ENCODE results near the gene CEP78.

The CEP78 gene

DNA sequence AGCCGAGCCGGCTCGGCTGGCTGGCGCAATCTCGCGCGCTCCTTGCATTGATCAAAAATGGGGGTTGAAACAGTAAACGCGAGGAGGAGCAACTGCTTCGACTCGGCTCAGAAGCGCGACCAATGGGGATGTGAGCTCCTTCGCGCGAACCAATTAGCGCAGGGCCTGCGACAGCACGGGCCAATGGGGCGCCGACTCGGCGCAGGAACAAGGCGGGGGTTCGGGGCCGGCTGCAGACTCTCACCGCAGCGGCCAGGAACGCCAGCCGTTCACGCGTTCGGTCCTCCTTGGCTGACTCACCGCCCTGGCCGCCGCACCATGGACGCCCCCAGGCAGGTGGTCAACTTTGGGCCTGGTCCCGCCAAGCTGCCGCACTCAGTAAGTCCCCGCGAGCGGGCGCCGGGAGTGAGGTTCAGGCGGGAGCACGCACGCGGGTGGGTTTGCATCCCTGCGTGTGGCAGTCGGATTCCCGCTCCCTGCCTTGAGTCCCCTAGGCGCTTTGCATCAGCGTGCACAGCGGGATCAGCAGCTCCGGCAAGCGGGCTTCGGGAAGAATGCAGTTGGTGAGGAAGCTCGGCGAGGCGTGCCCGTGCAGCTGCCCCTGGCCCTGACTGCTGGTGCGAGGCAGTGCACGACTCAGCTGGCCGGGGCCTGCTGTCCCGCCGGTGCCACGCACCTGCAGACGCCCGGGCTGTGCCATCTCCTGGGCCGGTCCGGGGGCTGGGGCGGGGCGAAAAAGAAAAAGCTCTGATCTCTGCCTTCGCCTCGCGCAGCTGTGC is 61.2 kb downstream of the CEP78 start, which contains the start of gene PSAT1:
PSAT1 (plus strand) TSS at position 233 of the 779 bp plus-strand sequence; CDS start at position 319, 86 bp downstream.
- Histone ChIP-seq H3K36me3 (ENCODE audit: control insufficient read depth in 2 of 2, insufficient read depth in 1 of 2, low read length in 2 of 2) (peaks cover 5 to 18% of the 10 kb centered on the region in 2 experiments), H3K27ac (ENCODE audit: extremely low read depth, low read depth, low read length) (peak within 1 kb of the TSS; percentile 82), H3K9me3 (ENCODE audit: control insufficient read depth, insufficient read depth, low read depth, low read length) (no peaks in the 10 kb centered on the region), H3K4me3 (ENCODE audit: low read depth, low read length) (peak within 1 kb of the TSS; percentile 64), H3K4me1 (ENCODE audit: control insufficient read depth, insufficient read depth, low read length) (0 out of 2 replicates have a peak, but pooled peaks cover 6% of the 10 kb centered on the region)
- CTCF ChIA-PET, result interaction anchor here (0.6 to 2.2 kb wide), 12 partner anchors 8 to 703 kb away, joined by 3 to 6 read pairs (median 3); no protein-coding TSS in a partner anchor
- POLR2A ChIA-PET, result interaction anchor here (0.5 to 3.3 kb wide), 30 partner anchors 8 to 1311 kb away, joined by 3 to 70 read pairs (median 4); partner anchors contain the start of gene CEP78
- TF ChIP-seq ZNF626 (tag by site-specific recombination; IDR thresholded peaks at IDR 0.05), result no peak
- TF ChIP-seq YY1 (tag by site-specific recombination; IDR thresholded peaks at IDR 0.05), result 0 out of 2 replicates have a peak, but pooled peaks have one; percentile 50
- TF ChIP-seq SP3 (tag by site-specific recombination; IDR thresholded peaks at IDR 0.05), result peak; percentile 63; the same call in 1 of the 2 replicates
- no peak for TF ChIP-seq ZNF585B (tag by site-specific recombination; IDR thresholded peaks at IDR 0.05)
- no peak for TF ChIP-seq ZNF132 (tag by site-specific recombination; IDR thresholded peaks at IDR 0.05; ENCODE audit: borderline replicate concordance)
- TF ChIP-seq, protein P1, sequence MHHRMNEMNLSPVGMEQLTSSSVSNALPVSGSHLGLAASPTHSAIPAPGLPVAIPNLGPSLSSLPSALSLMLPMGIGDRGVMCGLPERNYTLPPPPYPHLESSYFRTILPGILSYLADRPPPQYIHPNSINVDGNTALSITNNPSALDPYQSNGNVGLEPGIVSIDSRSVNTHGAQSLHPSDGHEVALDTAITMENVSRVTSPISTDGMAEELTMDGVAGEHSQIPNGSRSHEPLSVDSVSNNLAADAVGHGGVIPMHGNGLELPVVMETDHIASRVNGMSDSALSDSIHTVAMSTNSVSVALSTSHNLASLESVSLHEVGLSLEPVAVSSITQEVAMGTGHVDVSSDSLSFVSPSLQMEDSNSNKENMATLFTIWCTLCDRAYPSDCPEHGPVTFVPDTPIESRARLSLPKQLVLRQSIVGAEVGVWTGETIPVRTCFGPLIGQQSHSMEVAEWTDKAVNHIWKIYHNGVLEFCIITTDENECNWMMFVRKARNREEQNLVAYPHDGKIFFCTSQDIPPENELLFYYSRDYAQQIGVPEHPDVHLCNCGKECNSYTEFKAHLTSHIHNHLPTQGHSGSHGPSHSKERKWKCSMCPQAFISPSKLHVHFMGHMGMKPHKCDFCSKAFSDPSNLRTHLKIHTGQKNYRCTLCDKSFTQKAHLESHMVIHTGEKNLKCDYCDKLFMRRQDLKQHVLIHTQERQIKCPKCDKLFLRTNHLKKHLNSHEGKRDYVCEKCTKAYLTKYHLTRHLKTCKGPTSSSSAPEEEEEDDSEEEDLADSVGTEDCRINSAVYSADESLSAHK (tag by site-specific recombination; IDR thresholded peaks at IDR 0.05), result no peak
- TF ChIP-seq, protein P2, sequence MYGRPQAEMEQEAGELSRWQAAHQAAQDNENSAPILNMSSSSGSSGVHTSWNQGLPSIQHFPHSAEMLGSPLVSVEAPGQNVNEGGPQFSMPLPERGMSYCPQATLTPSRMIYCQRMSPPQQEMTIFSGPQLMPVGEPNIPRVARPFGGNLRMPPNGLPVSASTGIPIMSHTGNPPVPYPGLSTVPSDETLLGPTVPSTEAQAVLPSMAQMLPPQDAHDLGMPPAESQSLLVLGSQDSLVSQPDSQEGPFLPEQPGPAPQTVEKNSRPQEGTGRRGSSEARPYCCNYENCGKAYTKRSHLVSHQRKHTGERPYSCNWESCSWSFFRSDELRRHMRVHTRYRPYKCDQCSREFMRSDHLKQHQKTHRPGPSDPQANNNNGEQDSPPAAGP (tag by site-specific recombination; IDR thresholded peaks at IDR 0.05), result 0 out of 2 replicates have a peak, but pooled peaks have one; percentile 13
- no peak for TF ChIP-seq ZNF768 (tag by site-specific recombination; IDR thresholded peaks at IDR 0.05)
- peak; percentile 75; the same call in 1 of the 2 replicates for TF ChIP-seq HOXD13 (CRISPR knock-in tag; IDR thresholded peaks at IDR 0.05; ENCODE audit: borderline replicate concordance)
- no peak for TF ChIP-seq ZNF791 (tag by site-specific recombination; IDR thresholded peaks at IDR 0.05)
- TF ChIP-seq, protein P3, sequence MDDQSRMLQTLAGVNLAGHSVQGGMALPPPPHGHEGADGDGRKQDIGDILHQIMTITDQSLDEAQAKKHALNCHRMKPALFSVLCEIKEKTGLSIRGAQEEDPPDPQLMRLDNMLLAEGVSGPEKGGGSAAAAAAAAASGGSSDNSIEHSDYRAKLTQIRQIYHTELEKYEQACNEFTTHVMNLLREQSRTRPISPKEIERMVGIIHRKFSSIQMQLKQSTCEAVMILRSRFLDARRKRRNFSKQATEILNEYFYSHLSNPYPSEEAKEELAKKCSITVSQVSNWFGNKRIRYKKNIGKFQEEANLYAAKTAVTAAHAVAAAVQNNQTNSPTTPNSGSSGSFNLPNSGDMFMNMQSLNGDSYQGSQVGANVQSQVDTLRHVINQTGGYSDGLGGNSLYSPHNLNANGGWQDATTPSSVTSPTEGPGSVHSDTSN (CRISPR knock-in tag; IDR thresholded peaks at IDR 0.05), result peak; percentile 90
- TF ChIP-seq ZNF654 (tag by site-specific recombination; IDR thresholded peaks at IDR 0.05; ENCODE audit: low read depth), result no peak
- no peak for TF ChIP-seq ZNF600 (tag by site-specific recombination; IDR thresholded peaks at IDR 0.05)
- TF ChIP-seq ZNF114 (tag by site-specific recombination; IDR thresholded peaks at IDR 0.05), result no peak
- TF ChIP-seq ZNF391 (tag by site-specific recombination; IDR thresholded peaks at IDR 0.05; ENCODE audit: borderline replicate concordance, low read depth), result 0 out of 2 replicates have a peak, but pooled peaks have one; percentile 32
- no peak for TF ChIP-seq ZSCAN23 (tag by site-specific recombination; IDR thresholded peaks at IDR 0.05)
- TF ChIP-seq, protein P4, sequence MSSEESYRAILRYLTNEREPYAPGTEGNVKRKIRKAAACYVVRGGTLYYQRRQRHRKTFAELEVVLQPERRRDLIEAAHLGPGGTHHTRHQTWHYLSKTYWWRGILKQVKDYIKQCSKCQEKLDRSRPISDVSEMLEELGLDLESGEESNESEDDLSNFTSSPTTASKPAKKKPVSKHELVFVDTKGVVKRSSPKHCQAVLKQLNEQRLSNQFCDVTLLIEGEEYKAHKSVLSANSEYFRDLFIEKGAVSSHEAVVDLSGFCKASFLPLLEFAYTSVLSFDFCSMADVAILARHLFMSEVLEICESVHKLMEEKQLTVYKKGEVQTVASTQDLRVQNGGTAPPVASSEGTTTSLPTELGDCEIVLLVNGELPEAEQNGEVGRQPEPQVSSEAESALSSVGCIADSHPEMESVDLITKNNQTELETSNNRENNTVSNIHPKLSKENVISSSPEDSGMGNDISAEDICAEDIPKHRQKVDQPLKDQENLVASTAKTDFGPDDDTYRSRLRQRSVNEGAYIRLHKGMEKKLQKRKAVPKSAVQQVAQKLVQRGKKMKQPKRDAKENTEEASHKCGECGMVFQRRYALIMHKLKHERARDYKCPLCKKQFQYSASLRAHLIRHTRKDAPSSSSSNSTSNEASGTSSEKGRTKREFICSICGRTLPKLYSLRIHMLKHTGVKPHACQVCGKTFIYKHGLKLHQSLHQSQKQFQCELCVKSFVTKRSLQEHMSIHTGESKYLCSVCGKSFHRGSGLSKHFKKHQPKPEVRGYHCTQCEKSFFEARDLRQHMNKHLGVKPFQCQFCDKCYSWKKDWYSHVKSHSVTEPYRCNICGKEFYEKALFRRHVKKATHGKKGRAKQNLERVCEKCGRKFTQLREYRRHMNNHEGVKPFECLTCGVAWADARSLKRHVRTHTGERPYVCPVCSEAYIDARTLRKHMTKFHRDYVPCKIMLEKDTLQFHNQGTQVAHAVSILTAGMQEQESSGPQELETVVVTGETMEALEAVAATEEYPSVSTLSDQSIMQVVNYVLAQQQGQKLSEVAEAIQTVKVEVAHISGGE (tag by site-specific recombination; conservative IDR thresholded peaks at IDR 0.05; ENCODE audit: low read depth), result no peak
- TF ChIP-seq, protein P5, sequence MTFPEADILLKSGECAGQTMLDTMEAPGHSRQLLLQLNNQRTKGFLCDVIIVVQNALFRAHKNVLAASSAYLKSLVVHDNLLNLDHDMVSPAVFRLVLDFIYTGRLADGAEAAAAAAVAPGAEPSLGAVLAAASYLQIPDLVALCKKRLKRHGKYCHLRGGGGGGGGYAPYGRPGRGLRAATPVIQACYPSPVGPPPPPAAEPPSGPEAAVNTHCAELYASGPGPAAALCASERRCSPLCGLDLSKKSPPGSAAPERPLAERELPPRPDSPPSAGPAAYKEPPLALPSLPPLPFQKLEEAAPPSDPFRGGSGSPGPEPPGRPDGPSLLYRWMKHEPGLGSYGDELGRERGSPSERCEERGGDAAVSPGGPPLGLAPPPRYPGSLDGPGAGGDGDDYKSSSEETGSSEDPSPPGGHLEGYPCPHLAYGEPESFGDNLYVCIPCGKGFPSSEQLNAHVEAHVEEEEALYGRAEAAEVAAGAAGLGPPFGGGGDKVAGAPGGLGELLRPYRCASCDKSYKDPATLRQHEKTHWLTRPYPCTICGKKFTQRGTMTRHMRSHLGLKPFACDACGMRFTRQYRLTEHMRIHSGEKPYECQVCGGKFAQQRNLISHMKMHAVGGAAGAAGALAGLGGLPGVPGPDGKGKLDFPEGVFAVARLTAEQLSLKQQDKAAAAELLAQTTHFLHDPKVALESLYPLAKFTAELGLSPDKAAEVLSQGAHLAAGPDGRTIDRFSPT (tag by site-specific recombination; IDR thresholded peaks at IDR 0.05), result peak; percentile 73
- TF ChIP-seq ZNF623 (tag by site-specific recombination; IDR thresholded peaks at IDR 0.05), result no peak
- TF ChIP-seq ZBTB21 (tag by site-specific recombination; IDR thresholded peaks at IDR 0.05), result no peak
- no peak for TF ChIP-seq ZNF433 (tag by site-specific recombination; IDR thresholded peaks at IDR 0.05; ENCODE audit: low read depth)
- TF ChIP-seq, protein P6, sequence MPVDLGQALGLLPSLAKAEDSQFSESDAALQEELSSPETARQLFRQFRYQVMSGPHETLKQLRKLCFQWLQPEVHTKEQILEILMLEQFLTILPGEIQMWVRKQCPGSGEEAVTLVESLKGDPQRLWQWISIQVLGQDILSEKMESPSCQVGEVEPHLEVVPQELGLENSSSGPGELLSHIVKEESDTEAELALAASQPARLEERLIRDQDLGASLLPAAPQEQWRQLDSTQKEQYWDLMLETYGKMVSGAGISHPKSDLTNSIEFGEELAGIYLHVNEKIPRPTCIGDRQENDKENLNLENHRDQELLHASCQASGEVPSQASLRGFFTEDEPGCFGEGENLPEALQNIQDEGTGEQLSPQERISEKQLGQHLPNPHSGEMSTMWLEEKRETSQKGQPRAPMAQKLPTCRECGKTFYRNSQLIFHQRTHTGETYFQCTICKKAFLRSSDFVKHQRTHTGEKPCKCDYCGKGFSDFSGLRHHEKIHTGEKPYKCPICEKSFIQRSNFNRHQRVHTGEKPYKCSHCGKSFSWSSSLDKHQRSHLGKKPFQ (tag by site-specific recombination; IDR thresholded peaks at IDR 0.05), result no peak

All from HEK293 (cell line).